ENCODE results near the gene SURF6.

The SURF6 gene

GRCh38 chr9:133282464-133283238, 53.3 kb downstream of the SURF6 start:
- peak; percentile 11 for DNase-seq

GRCh38 chr9:133280392-133280791, 55.6 kb downstream of the SURF6 start:
- DNase-seq = no peak
